ENCODE results near the gene INSIG1. TPM values are rescaled to one million over a fixed set of nuclear protein-coding genes. Genes with fewer than 3 reads are reported as not detected.

Gene INSIG1
- total RNA-seq, 1 experiment from 2014 or later: 53.4 TPM

DNA sequence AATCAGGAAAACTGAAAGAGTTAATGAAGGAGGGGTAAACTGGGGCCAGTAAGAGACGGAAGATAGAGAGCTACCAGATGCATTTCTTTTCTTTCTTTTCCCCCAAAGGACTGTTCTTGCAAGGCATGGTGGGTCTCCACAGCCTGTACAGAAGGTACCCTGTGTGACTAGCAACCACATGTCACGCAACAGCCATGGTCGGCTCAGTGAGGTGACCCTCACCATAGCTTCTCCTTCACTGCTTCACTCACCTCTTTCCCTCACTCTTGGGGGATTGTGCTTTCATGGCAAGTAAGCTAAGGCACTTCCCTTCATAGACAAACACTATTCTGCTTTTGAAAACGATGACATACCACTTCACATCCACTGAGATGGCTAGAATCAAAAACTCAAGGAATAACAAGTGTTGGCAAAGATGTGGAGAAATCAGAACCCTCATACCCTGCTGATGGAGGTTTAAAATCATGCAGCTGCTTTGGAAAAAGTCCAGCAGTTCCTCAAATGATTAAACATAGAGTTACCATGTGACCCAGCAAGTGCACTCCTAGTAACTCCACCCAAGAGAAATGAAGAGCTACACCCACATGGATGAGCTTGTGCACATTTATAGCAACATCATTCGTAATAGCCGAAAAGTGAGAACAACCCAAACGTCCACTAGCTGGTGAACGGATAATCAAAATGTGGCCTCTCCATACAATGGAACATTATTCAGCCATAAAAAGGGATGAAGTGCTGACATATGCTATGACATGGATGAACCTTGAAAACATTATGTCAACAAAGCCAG, 3.8 kb upstream of the INSIG1 start:
- no peaks in the 10 kb centered on the region for H3K9me3 ChIP-seq (ENCODE audit: low read depth, low read length, poor library complexity, severe bottlenecking)
- ChIA-PET POLR2A (ENCODE audit: low non-redundant PET) (no interaction called here), CTCF (no interaction called here)
- H3K4me1 ChIP-seq (ENCODE audit: insufficient read depth, low read length, poor library complexity, severe bottlenecking): peaks cover 9% of the 10 kb centered on the region
- no peak overlapping the region for H3K4me3 ChIP-seq (ENCODE audit: low read depth, low read length, poor library complexity, severe bottlenecking)
- TF ChIP-seq EZH2 (IDR thresholded peaks at IDR 0.05; ENCODE audit: borderline replicate concordance, low read depth, low read length, poor library complexity, severe bottlenecking): no peak
- TF ChIP-seq, protein P1, sequence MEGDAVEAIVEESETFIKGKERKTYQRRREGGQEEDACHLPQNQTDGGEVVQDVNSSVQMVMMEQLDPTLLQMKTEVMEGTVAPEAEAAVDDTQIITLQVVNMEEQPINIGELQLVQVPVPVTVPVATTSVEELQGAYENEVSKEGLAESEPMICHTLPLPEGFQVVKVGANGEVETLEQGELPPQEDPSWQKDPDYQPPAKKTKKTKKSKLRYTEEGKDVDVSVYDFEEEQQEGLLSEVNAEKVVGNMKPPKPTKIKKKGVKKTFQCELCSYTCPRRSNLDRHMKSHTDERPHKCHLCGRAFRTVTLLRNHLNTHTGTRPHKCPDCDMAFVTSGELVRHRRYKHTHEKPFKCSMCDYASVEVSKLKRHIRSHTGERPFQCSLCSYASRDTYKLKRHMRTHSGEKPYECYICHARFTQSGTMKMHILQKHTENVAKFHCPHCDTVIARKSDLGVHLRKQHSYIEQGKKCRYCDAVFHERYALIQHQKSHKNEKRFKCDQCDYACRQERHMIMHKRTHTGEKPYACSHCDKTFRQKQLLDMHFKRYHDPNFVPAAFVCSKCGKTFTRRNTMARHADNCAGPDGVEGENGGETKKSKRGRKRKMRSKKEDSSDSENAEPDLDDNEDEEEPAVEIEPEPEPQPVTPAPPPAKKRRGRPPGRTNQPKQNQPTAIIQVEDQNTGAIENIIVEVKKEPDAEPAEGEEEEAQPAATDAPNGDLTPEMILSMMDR (conservative IDR thresholded peaks at IDR 0.05; ENCODE audit: low read depth, low read length): no peak
- no TSS peak for BruUV-seq (replicated peaks)
- H3K36me3 ChIP-seq (ENCODE audit: insufficient read depth, low read length, poor library complexity, severe bottlenecking): no peaks in the 10 kb centered on the region
- intact Hi-C loops (cut with micrococcal nuclease; ENCODE audit: unreplicated experiment): no loop called here
- H3K27ac ChIP-seq (ENCODE audit: low read depth, low read length, poor library complexity, severe bottlenecking): no peak overlapping the region
- no peaks in the 10 kb centered on the region for H3K27me3 ChIP-seq (replicated peaks; ENCODE audit: insufficient read depth, low read depth, low read length, poor library complexity)
- DNase-seq (ENCODE audit: low spot score): no peak

- TF ChIP-seq, protein P1 (conservative IDR thresholded peaks at IDR 0.05; ENCODE audit: low read depth, low read length): no peak
- no peak for TF ChIP-seq EZH2 (IDR thresholded peaks at IDR 0.05; ENCODE audit: borderline replicate concordance, low read depth, low read length, poor library complexity, severe bottlenecking)
- Histone ChIP-seq H3K27ac (ENCODE audit: low read depth, low read length, poor library complexity, severe bottlenecking) (no peak overlapping the region), H3K9me3 (ENCODE audit: low read depth, low read length, poor library complexity, severe bottlenecking) (no peaks in the 10 kb centered on the region), H3K4me1 (ENCODE audit: insufficient read depth, low read length, poor library complexity, severe bottlenecking) (peaks cover 9% of the 10 kb centered on the region), H3K36me3 (ENCODE audit: insufficient read depth, low read length, poor library complexity, severe bottlenecking) (peaks cover 5% of the 10 kb centered on the region), H3K4me3 (ENCODE audit: low read depth, low read length, poor library complexity, severe bottlenecking) (no peak overlapping the region), H3K27me3 (replicated peaks; ENCODE audit: insufficient read depth, low read depth, low read length, poor library complexity) (no peaks in the 10 kb centered on the region)
- POLR2A ChIA-PET (ENCODE audit: low non-redundant PET): no interaction called here
- DNase-seq (ENCODE audit: low spot score): no peak
- BruUV-seq (replicated peaks): no TSS peak
- CTCF ChIA-PET: no interaction called here
- intact Hi-C loops (cut with micrococcal nuclease; ENCODE audit: unreplicated experiment): no loop called here
Observed at GRCh38 chr7:155294511-155294778, 3.2 kb upstream of the INSIG1 start.

GRCh38 chr7:155295511-155295910, 2.2 kb upstream of the INSIG1 start:
- Histone ChIP-seq H3K4me3 (ENCODE audit: low read depth, low read length, poor library complexity, severe bottlenecking) (no peak overlapping the region), H3K4me1 (ENCODE audit: insufficient read depth, low read length, poor library complexity, severe bottlenecking) (peaks cover 14% of the 10 kb centered on the region), H3K27me3 (replicated peaks; ENCODE audit: insufficient read depth, low read depth, low read length, poor library complexity) (no peaks in the 10 kb centered on the region), H3K9me3 (ENCODE audit: low read depth, low read length, poor library complexity, severe bottlenecking) (no peaks in the 10 kb centered on the region), H3K27ac (ENCODE audit: low read depth, low read length, poor library complexity, severe bottlenecking) (peak overlapping the region; percentile 97), H3K36me3 (ENCODE audit: insufficient read depth, low read length, poor library complexity, severe bottlenecking) (peaks cover 15% of the 10 kb centered on the region)
- CTCF ChIA-PET: no interaction called here
- POLR2A ChIA-PET (ENCODE audit: low non-redundant PET): no interaction called here
- TF ChIP-seq, protein P1 (conservative IDR thresholded peaks at IDR 0.05; ENCODE audit: low read depth, low read length): no peak
- no peak for TF ChIP-seq EZH2 (IDR thresholded peaks at IDR 0.05; ENCODE audit: borderline replicate concordance, low read depth, low read length, poor library complexity, severe bottlenecking)
- DNase-seq (ENCODE audit: low spot score): no peak
- BruUV-seq (replicated peaks): no TSS peak
- intact Hi-C loops (cut with micrococcal nuclease; ENCODE audit: unreplicated experiment): loop anchor here (5.0 kb wide), 1 partner anchor 293 kb away; the partner anchor contains the start of gene PAXIP1
